Cerebellar cortex (tissue), 1 donor: ENCODE data around the gene ARHGAP1.
A peak's percentile ranks its signal among the peaks of the same experiment; 100 is the strongest.
"Not testable (repeated sequence)": the region's sequence is repeated elsewhere in the genome, so short reads cannot be mapped to it uniquely, and the experiment has no call there.

Experiments
- DNase-seq: peaks from one replicate; pipeline ENCODE4 v3.0.0-alpha.2; 2015; ENCODE audit warnings: low spot score

The ARHGAP1 gene

DNA sequence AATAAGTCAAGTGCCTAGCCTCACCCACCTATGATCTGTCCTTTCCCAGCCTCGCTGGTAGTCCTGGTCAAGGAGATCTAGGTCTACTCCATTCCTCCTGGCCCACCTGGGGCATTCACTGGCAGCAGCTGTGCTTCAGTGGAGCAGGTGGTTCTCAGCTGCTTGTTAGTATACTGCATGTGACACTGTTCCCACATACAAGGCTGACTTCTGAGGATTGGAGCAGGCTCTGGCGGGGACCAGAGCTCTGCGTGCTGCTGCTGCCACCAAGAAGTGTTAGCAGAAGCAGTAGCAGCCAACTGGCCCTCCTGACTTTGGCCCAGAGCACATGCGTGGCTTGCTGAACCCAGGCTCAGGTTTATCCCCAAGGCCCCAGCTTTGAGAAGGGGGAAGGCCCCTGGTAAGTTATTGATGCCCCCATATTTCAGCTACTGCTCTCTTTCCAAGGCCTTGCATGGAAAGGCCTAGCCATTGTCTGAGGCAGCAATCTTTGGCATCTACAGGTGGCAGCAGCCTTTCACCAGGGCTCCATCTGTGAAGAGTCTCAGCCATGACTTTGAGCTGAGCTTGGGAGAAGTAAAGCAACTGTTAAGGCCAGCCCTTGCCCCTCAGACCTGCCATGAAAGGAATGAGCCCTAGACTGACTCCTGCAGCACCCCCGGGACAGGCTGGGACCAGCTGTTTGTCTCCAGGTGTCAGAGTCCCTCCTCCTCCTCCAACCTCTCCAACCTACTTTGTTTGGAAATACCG is 26.5 kb downstream of the ARHGAP1 start:
- no peak for DNase-seq

DNA sequence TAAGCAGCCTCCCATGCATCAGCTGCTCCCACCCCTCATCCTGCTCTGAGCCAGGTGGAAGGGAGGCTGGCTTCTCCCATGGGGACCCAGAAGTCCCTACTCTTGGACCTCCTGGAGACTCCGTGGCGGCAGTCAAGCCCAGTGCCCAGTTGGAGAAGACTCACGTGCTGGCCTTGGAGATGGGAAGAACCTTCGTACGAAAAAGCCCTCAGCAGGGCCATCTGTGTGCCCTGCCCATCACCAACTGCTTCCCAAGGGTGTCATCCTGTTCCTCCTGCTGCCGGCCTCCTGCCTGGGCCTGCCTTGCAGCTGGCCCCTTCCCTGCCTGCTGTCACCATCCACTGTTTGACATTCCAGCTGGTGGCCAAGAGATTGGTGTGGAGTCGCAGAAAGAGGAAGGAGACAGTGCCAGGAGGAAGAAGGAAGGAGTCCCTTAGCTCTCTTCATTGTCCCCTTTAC is 28.0 kb downstream of the ARHGAP1 start:
- DNase-seq = no peak

DNA sequence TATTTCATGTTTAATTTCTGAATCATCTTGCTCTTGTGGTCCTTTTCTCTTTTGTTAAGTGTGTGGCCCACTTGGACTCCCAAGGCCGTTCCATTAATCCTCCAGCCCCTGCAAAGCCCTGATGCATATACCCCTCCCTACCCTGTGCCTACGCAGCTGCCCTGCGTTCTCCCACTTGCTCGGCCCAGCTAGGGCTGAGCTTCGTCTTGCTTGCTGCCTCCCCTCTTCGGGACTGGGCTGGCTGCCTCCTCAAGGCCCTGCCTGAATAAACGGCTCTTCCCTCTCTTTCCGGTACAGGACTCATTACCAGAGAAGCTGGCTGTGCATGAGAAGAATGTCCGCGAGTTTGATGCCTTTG is 28.5 kb downstream of the ARHGAP1 start:
- no peak for DNase-seq

DNA sequence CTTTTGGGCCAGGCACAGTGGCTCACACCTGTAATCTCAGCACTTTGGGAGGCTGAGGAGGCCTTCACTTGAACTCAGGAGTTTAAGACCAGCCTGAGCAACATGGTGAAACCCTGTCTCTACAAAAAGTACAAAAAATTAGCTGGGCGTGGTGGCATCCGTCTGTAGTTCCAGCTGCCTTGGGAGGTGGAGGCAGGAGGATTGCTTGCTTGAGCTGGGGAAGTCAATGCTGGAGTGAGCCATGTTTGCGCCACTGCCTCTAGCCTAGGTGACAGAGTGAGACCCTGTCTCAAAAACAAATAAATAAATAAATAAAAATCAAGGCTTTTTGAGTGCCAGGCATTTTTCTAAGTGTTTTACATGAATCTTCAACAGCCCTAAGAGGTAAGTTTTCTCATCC is 29.9 kb downstream of the ARHGAP1 start:
- DNase-seq = not testable (repeated sequence)

DNA sequence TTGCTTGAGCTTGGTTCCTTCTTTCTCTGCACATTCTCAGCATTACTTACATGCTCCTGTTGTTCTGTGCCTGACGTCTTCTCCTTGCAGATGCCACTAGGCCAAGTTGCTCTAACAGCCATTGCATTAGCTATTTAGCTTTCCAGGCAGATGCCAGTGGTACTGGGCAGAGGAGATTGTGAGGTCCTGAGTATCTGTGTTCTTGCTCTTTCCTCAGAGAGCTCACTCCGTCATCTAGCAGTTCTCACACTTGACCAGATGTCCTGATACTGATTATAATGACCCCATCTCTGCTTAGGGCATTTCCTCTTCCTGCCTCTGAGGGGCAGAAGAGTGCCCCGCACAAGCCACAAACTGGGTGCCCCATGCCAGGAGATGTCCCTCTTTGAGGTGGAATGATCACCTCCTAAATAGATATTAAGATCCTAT is 30.7 kb downstream of the ARHGAP1 start:
- DNase-seq = no peak

DNA sequence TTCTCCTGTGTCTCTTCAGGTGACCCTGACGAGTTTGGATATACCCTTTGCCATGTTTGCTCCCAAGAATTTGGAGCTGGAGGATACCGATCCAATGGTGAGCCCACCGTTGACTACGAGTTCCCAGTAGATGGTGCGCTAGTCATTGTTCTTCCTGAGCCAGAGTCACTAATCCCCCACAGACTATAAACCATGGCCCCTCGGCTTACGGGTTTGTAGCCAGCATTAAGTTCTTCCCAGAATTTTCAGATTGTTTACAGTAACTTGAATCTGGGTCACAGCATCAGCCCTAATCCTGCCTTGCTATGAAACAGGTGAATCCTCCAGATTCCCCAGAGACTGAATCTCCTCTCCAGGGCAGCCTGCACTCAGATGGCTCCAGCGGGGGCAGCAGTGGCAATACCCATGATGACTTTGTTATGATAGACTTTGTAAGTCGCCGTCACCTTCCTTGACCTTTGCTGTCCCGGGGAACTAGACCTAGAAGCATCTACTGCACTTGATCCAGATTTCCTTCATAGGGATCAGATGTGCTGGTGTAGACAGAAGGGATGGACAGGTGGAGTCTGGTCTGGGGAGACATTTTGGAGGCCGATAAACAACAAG is 31.8 kb downstream of the ARHGAP1 start:
- DNase-seq = no peak

DNA sequence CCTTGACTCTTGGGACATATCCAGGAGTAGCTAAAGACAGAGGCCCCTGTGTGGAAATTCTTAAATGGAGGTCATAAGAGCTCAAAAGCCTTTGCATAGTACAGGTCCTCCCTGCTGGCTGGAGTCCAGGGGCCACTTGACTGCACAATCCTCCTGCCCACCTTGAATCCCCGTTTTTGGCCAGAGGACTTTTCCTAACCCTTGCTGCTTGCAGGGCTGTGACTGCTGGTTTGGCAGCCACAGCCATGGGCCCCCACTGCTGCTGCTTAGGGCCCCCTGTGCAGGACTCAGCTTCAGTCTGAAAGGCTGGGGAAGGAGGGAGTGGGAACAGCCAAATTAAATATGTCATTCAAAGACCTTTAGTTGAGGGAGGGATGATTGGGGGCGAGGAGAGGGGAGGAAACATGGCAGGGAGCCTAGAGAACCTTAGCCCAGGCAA is 33.4 kb downstream of the ARHGAP1 start:
- DNase-seq = no peak

DNA sequence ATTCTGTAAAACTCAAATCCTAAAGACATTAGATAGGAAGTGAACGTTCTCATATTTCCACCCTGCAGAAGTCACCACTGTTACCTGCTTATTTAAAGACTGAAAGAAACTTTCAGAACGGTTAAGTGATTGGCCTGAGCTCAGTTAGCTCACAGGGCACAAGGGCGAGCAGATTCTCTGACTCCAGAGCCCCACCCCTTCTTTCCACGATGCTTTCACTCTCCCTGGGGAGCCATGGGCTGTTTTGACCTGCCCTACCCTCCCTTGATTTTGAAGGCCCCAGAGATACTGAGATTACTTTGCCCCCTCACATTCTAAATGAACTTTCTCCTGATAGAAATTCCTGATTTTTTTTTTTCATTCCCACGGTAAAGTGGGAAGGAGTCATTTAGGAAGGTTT is 33.9 kb downstream of the ARHGAP1 start:
- no peak for DNase-seq

DNA sequence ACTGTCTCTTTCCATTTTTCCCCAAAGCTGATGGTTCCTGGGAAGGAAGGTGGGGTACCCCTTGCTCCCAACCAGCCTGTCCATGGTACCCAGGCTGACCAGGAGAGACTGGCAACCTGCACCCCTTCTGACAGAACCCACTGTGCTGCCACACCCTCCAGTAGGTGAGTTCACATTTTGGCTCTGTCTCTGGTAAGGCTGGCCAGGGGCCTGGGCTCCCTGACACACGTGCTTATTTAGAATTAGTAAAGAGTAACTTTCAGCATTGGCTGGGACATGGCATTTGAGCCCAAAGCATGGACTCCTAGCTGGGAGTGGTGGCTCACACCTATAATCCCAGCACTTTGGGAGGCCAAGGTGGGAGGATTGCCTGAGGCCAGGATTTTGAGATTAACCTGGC is 35.1 kb downstream of the ARHGAP1 start:
- DNase-seq = no peak

DNA sequence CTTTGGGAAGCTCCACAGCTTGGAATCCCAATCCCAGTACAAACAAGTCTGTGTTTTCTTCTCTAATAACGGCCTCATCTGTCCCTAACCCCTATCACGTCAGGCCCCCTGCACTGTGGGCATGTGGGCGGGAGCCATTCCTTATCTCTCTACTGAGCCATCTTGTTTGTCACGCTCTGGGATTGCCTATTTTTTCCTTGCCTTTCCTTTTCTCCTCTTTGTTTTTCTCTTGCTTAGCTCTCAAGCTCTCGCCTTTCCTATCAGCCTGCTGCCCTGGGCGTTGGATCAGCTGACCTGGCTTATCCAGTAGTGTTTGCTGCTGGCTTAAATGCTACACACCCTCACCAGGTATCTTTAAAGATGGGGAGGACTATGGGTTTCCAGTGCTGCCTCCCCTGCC is 35.8 kb downstream of the ARHGAP1 start:
- no peak for DNase-seq

DNA sequence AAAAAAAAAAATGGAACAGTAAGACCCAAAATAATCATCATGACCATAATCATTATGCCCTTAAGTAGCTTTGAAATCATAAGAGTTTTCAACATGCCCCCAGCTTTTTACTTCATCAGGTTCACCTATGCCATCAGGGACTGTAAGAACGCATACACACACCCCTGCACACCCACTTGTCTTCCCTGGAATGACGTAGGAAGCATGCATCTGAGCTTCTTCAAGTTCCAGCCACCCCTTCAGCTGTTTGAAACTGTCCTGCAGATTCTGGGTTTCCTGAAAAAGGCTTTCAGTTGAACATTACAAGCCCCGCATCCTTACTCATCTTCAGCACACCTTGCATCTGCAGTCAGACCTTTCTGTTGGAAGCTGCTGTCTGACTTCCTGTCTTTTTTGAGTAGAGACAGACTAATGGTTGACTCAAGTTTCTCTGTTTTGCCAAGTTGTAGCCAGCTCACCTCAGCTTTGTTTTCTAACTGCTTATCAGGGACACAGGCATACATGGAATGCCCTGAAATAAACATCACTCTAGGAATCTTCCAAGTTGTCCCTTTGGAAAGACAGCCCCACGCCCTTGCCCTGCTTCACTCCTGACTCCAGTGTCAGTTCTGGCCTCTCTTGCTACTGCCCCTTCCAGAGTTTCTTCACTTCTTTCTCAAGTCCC is 37.0 kb downstream of the ARHGAP1 start:
- DNase-seq = no peak

DNA sequence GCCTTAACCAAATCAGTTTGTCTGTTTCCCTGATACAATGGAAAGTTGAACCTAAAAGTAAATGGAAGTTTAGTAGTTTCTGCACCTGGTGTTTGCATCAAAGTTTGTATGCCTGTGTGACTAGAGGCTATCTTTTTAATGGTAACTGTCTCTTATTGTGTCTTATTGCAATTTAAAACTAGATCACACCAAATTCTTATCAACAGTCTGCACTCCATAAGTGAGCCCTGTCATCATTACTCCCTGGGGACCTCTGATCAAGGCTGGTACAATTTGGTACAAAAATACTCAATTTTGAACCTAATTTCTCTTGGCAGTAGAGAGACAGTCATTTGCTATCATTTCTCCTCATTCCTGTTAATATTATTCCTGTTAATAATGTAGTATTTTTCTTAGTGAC is 38.1 kb downstream of the ARHGAP1 start:
- DNase-seq = no peak

DNA sequence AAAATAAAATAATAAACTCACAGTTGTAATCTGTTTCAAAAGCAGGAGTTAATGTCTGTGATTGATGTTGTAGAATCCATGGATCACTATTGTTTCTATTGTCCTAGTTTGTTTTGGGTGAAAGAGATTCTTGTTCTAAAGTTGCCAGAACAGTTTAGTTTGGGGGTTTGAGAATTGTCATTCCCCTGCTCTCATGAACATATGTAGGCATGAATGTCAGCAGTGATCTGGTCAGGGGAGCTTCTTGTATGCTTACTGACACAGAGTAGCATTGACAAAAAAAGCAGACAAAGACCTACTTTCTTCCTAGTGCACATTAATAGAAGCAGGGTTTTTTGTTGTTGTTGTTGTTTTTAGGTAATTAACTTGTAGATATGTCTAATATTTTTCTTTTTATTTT is 38.6 kb downstream of the ARHGAP1 start:
- DNase-seq = no peak

DNA sequence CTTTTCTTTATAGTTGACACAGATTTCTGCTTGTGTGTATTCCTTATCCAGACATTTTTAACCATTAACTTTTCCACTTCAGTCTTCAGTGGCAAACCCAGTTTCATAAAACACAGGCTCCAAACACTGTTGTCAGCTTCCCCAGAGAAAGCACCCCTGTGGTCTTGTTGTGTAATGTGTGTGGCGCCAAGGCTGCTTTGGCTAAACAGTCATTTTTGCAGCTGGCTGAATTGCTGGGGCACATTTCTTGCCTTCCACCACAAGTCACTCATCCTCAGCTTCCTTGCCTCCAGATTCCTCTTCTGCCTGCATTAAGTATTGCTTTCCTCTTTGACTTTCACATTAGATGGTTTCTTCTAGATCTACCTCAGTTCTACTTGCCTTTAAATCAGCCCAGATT is 40.5 kb downstream of the ARHGAP1 start:
- no peak for DNase-seq

DNA sequence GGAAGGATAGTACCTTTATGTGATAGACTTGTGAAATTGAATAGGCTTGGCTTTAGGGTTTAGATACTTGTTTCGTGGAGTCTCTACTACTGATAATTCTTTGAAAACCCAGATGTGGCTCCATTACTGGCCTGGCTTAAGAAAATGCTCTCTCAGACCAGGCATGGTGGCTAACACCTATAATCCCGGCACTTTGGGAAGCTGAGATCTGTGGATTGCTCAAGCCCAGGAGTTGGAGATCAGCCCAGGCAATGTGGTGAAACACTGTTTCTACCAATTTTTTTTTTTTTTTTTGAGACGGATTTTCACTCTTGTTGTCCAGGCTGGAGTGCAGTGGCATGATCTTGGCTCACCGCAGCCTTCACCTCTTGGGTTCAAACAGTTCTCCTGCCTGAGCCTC is 42.2 kb downstream of the ARHGAP1 start:
- DNase-seq = no peak

DNA sequence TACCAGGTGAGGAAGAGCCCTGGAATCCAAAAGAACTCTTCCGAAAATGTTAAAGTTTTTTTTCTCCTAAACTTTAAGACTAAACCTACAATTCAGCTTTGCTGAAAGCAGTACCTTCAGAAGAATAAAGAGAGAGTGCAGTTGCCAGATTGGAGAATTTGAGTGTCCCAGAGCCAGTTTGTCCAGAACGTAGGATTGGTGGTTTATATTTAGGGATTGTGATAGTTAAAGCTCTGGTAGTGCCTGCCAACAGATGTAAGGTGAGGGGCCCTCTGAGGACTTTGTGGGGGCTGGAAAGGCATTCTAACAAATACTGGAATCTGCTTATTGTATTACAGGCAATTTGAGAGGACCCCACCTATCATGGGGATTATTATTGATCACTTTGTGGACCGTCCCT is 43.2 kb downstream of the ARHGAP1 start:
- no peak for DNase-seq

DNA sequence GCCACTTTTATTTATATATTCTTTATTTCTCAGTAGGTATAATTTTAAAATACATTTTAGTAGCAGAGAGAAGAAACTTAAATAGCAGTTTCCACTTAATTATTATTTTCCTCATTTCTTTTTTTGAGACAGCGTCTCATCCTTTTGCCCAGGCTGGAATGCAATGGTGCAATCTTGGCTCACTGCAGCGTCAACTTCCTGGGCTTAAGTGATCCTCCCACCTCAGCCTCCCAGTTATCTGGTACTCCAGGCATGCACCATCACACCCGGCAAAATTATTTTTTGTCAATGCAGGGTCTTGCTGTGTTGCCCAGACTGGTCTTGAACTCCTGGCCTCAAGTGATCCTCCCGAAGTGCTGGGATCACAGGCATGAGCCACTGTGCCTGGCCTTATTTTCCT is 44.8 kb downstream of the ARHGAP1 start:
- DNase-seq = no peak

DNA sequence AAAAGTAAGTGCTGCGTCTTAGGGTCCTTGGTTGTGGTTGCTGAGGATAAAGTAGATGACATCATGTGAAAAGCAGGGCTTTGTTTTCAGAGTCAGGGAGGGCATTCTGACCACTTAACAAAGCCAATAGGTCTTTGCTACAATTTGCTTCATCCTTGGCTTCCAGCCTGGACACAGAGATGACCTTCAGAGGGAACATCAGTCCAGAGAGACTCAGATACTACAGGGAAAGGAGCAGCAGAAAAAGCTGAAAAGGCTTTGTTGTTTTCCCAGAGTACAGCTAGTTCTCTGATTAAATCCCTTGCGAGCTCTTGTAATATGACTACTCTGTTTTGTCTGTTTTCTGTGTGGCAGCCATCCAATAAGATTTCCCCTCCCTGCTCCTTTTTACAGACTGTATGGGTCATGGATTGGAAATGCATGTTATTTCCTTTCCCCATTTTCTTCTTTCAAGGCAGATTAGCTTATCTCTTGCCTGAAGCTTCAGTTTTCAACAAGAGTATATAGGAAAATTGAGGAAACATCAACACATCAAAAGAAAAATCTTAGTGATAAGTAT is 51.2 kb downstream of the ARHGAP1 start:
- peak; percentile 11 for DNase-seq

DNA sequence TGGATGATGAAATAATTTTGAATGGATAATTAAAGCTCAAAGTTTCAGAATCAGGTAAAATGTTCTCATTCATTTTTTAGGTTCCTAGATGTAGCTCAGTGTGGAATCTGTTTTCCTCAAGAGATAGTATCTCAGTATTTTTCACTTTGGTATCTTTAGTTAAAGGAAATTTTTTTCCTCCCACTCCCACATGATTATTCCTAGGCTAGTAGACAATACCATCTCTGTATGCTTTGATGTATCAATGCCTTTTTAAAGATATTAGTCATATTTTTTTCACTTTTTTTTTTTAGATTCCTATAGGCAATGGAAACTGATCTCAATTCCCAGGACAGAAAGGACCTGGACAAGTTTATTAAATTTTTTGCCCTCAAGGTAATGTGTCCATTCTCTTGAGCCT is 56.4 kb downstream of the ARHGAP1 start:
- no peak for DNase-seq

DNA sequence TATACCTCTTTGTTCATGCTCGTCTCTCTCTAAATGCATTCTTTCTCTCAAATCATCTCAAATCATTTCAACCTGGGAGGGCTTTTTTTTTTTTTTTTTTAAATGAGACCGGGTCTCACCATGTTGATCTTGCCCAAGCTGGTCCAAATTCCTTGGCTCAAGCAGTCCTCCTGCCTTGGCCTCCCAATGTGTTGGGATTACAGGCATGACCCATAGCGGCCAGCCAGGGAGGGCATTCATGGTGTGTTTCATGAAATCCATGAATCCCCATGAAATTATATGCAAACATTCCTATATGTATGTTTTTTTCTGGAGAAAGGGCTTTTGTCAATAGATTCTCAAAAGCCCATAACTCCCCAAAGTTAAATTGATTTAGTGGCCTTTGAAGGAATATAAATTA is 56.9 kb downstream of the ARHGAP1 start:
- no peak for DNase-seq

DNA sequence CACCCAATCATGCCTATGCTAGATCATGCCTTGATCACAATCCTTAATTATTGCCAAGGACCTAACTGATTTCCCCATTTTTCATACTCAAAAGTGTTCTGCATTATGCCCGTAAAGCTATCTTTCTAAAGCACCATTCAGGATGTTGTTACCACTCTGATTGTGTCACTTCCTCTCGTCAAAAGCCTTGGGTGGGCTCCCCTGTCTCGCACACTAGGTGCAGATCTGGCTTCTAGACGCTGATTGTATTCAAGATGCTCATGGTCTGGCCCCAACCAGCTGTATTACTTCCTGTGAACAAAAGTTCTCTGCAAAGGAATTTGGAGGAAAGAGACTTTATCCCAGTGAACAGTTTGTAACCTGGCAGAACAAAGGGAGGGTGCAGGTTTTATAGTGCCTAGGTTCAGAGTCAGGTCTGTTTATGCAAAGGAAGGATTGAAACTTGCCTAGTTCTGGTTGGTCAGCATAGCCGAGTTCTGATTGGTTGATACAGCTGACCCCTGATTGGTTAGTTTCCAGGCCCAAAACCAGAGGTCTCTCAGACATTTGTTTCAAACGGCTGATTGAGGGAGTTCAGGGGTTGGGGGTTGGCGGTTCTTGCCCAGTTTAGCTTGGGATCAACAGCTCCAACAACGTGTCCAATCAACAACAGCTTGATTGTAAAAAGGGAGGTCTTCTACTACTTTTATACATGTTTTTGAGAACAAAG is 57.6 kb downstream of the ARHGAP1 start:
- no peak for DNase-seq

DNA sequence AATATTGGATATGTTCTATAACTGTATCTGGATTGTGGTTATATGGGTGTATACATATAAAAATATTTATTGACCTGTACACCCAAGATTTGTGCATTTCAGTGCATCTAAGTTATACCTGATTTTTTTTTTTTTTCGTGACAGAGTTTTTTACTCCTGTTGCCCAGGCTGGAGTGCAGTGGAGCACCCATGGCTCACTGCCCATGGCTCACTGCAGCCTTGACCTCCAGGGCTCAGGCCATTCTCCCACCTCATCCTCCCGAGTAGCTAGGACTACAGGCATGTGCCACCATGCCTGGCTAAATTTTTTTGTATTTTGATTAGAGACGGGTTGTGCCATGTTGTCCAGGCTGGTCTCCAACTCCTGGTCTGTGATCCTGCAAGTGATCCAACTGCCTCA is 58.8 kb downstream of the ARHGAP1 start:
- DNase-seq = no peak
